ENCODE data around the gene CCDC180.

CCDC180 gene

DNA sequence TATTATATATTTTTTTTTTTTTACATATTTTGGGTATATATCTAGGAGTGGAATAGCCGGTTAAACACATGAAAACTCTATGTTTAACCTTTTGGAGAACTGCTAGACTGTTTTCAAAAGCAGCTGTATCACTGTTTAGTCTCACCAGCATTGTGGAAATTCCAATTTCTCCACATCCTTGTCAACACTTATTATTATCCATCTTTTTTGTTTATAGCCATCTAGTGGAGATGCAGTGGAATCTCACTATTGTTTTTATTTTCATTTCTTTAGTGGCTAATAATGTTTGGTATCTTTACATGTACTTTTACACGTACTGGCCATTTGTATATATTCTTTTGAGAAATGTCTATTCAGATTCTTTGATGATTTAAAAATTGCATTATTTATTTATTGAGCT, 22.7 kb upstream of the CCDC180 start:
- no peaks in the 10 kb centered on the region for H4K20me1 ChIP-seq (ENCODE audit: insufficient read depth, low read length)
- H3K36me3 ChIP-seq (replicated peaks; ENCODE audit: low read depth, low read length): peaks cover 3% of the 10 kb centered on the region
- H3K9me3 ChIP-seq (ENCODE audit: insufficient read depth, low read length): no peaks in the 10 kb centered on the region
- no peak overlapping the region for H3K4me2 ChIP-seq (ENCODE audit: low read length)
- H3K4me1 ChIP-seq (ENCODE audit: low read length): no peaks in the 10 kb centered on the region
- no peak for TF ChIP-seq EZH2phosphoT487 (IDR thresholded peaks at IDR 0.05; ENCODE audit: low read depth)
- TF ChIP-seq, protein P1, sequence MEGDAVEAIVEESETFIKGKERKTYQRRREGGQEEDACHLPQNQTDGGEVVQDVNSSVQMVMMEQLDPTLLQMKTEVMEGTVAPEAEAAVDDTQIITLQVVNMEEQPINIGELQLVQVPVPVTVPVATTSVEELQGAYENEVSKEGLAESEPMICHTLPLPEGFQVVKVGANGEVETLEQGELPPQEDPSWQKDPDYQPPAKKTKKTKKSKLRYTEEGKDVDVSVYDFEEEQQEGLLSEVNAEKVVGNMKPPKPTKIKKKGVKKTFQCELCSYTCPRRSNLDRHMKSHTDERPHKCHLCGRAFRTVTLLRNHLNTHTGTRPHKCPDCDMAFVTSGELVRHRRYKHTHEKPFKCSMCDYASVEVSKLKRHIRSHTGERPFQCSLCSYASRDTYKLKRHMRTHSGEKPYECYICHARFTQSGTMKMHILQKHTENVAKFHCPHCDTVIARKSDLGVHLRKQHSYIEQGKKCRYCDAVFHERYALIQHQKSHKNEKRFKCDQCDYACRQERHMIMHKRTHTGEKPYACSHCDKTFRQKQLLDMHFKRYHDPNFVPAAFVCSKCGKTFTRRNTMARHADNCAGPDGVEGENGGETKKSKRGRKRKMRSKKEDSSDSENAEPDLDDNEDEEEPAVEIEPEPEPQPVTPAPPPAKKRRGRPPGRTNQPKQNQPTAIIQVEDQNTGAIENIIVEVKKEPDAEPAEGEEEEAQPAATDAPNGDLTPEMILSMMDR (IDR thresholded peaks at IDR 0.05; ENCODE audit: low read depth, low read length): peak; percentile 20; the same call in 1 of the 2 replicates
- H3K27ac ChIP-seq (ENCODE audit: low read length): no peak overlapping the region
- no peaks in the 10 kb centered on the region for H3K27me3 ChIP-seq (ENCODE audit: low read depth, low read length)
- no peak overlapping the region for H3K4me3 ChIP-seq (ENCODE audit: low read length)
- H3K9ac ChIP-seq (ENCODE audit: low read length): no peak overlapping the region
- H2AFZ ChIP-seq (ENCODE audit: low read depth, low read length): no peak overlapping the region
- H3K79me2 ChIP-seq (ENCODE audit: low read length): no peaks in the 10 kb centered on the region

- Histone ChIP-seq H3K4me2 (ENCODE audit: low read length) (no peak overlapping the region), H3K36me3 (replicated peaks; ENCODE audit: low read depth, low read length) (peaks cover under 1% of the 10 kb centered on the region), H3K4me3 (ENCODE audit: low read length) (no peak overlapping the region), H3K4me1 (ENCODE audit: low read length) (no peaks in the 10 kb centered on the region), H3K9ac (ENCODE audit: low read length) (no peak overlapping the region), H4K20me1 (ENCODE audit: insufficient read depth, low read length) (no peaks in the 10 kb centered on the region), H3K27ac (ENCODE audit: low read length) (no peak overlapping the region), H3K79me2 (ENCODE audit: low read length) (no peaks in the 10 kb centered on the region), H3K27me3 (ENCODE audit: low read depth, low read length) (no peaks in the 10 kb centered on the region), H2AFZ (ENCODE audit: low read depth, low read length) (no peak overlapping the region), H3K9me3 (ENCODE audit: insufficient read depth, low read length) (no peaks in the 10 kb centered on the region)
- TF ChIP-seq EZH2phosphoT487 (IDR thresholded peaks at IDR 0.05; ENCODE audit: low read depth): no peak
- TF ChIP-seq, protein P1 (IDR thresholded peaks at IDR 0.05; ENCODE audit: low read depth, low read length): no peak
Measured at GRCh38 chr9:97292200-97292599, 15.3 kb upstream of the CCDC180 start.

DNA sequence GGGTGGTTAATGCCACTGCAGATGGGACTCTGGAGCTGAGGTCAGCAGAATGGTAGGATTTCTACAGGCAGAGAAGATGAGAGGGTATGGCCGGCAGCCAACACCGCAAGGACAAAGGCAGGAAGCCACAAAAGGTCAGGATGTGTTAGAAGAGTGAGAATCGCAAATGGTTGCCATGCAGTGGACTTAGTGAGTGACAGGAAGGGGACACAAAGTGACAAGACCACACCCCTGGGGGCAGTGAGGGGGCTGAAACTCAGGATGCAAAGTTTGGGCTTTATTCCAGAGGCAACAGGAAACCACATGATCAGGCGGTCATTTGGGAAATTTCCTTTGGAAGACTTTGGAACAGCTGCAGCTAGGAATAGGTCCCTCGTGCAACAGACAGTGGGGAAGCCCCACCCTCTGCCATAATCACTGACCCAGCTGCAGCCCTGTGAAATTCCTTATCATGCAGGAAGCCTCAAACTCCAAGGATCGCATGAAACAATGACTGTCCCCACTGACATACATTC, 14.2 kb upstream of the CCDC180 start:
- no peaks in the 10 kb centered on the region for H3K4me1 ChIP-seq (ENCODE audit: low read length)
- no peak overlapping the region for H3K4me3 ChIP-seq (ENCODE audit: low read length)
- H3K27me3 ChIP-seq (ENCODE audit: low read depth, low read length): no peaks in the 10 kb centered on the region
- H3K4me2 ChIP-seq (ENCODE audit: low read length): no peak overlapping the region
- no peaks in the 10 kb centered on the region for H3K9me3 ChIP-seq (ENCODE audit: insufficient read depth, low read length)
- no peaks in the 10 kb centered on the region for H3K36me3 ChIP-seq (replicated peaks; ENCODE audit: low read depth, low read length)
- H3K79me2 ChIP-seq (ENCODE audit: low read length): no peaks in the 10 kb centered on the region
- H3K9ac ChIP-seq (ENCODE audit: low read length): no peak overlapping the region
- H3K27ac ChIP-seq (ENCODE audit: low read length): no peak overlapping the region
- no peak overlapping the region for H2AFZ ChIP-seq (ENCODE audit: low read depth, low read length)
- no peaks in the 10 kb centered on the region for H4K20me1 ChIP-seq (ENCODE audit: insufficient read depth, low read length)
- TF ChIP-seq, protein P1 (IDR thresholded peaks at IDR 0.05; ENCODE audit: low read depth, low read length): no peak
- TF ChIP-seq EZH2phosphoT487 (IDR thresholded peaks at IDR 0.05; ENCODE audit: low read depth): no peak

DNA sequence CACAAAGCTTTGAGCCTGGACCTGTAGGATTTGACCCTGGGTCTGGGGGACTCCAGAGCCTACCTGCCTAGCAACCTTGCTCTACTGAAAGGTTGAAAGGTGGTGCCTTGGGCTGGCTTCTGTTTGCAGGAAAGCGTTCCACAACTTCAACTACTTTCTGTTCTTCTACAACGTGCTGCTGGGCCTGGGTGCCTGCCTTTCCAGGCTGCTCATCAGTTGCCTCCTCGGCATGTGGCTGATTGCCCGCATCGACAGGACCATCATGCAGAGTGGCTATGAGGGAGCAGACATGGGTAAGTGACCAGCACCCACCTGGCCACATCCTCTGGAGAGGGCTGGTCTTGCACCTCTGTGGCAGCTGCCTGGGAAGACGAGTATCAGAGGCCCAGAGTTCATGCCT, 13.6 kb upstream of the CCDC180 start:
- Histone ChIP-seq H3K4me1 (ENCODE audit: low read length) (no peaks in the 10 kb centered on the region), H3K9ac (ENCODE audit: low read length) (no peak overlapping the region), H3K4me3 (ENCODE audit: low read length) (no peak overlapping the region), H4K20me1 (ENCODE audit: insufficient read depth, low read length) (no peaks in the 10 kb centered on the region), H3K9me3 (ENCODE audit: insufficient read depth, low read length) (no peaks in the 10 kb centered on the region), H3K36me3 (replicated peaks; ENCODE audit: low read depth, low read length) (no peaks in the 10 kb centered on the region), H3K79me2 (ENCODE audit: low read length) (no peaks in the 10 kb centered on the region), H3K27me3 (ENCODE audit: low read depth, low read length) (no peaks in the 10 kb centered on the region), H3K4me2 (ENCODE audit: low read length) (no peak overlapping the region), H2AFZ (ENCODE audit: low read depth, low read length) (no peak overlapping the region), H3K27ac (ENCODE audit: low read length) (no peak overlapping the region)
- TF ChIP-seq, protein P1 (IDR thresholded peaks at IDR 0.05; ENCODE audit: low read depth, low read length): no peak
- no peak for TF ChIP-seq EZH2phosphoT487 (IDR thresholded peaks at IDR 0.05; ENCODE audit: low read depth)

Data from OCI-LY3 (cell line).